NCI-H1436 (cell line): Measurements from ENCODE around the gene FLNB.

Experiments
- DNase-seq: peaks from one replicate; lab custom pipeline; 2025; lab: John Stamatoyannopoulos, UW

Gene FLNB

DNA sequence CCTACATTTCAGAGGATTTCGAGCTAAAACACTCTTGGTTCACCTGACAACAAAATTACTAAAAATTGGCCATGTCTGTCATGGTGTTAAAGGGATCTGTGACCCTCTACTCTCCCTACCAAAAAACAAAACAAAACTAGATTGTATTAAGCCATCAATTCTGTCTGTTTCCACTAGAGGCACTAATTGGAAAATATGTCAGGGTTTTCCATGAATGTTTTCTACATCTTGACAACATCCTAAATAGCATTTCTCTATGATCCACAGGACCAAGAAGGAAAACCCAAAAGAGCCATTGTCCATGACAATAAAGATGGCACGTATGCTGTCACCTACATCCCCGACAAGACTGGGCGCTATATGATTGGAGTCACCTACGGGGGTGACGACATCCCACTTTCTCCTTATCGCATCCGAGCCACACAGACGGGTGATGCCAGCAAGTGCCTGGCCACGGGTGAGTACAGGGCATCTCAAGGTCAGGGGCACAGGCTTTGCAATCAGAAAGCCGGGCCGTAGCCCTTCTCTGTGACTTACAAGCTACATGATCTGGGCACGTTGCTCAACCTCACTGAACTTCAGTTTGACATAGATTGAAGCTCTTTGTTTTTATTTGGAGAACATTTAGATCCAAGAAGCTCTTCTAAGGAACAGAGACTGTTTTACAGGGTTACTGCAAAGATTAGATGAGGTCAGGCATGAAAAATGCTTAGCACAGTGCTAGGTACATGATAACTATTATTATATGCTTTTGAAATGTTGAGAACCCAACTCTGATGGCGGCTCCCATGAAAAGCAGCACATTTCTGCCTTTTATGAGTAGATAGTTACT is 127.7 kb downstream of the FLNB start:
- DNase-seq, result no peak

DNA sequence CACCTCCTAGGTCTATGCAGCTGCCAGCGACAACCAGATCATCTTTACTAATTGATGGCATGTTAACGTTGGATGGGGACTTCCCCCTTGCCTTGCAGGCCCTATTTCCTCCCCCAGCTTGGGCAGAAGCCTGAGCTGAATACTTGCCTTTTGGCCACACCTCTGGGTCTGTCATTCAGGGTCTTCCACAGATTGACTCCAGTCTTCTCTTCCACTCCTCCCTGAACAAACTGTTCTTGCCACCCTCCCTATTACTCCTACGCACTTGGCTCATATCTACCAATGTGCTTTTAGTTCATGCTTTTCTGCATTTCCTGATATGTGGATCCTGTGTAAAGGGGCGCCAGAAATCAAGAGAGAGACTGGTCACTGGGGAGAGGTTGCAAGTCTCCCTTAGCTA is 129.1 kb downstream of the FLNB start:
- DNase-seq, result no peak

DNA sequence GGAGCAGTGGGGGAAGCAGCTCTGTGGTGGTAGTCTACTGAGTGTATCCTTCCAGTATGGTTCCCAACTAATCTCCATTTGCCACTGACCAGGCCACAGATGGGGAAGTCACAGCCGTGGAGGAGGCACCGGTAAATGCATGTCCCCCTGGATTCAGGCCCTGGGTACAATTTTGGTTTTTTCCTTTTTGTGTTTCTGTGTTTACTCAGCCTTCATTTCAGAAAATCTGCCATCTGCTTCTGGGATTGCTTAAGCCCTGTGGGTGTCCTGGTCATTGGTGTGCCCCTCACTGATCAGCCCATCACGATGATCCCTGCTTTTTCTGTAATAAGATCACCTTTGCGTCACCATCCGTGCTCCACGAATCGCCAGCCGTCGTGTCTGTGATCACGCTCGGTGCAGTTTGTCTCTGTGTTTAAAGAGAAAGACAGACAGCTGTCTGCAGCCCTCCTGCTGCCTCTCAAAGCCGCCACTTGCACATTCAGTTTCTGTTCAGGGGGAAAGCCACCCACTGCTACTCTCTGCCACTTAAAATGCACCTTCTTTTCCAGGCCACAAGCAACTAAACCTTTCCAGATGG is 133.6 kb downstream of the FLNB start:
- DNase-seq, result no peak

DNA sequence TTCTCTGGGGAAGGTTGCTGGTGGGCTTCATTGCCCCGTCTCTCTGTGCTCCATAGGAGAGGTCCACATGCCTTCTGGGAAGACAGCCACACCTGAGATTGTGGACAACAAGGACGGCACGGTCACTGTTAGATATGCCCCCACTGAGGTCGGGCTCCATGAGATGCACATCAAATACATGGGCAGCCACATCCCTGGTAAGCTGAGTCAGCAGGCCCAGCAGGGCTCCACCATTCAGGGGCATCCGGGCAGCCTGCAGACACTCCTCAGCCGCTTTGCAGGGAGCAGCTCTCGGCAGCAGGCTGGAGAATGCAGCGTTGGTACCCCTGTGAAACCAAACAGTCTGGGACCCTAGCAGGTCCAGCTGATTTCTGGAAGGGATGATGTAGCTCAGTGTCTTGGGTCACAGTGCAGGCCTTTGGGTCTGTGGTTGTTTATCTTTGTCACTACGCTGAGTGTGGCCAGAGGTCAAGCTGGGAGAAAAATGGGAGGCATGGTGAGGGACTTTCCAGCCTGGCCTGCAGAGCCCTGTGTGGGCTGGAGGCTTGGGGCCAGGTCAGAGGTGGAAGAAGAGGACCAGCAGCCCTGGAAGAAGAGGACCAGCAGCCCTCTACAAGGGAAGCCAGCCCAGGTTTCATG is 135.3 kb downstream of the FLNB start:
- DNase-seq, result no peak

DNA sequence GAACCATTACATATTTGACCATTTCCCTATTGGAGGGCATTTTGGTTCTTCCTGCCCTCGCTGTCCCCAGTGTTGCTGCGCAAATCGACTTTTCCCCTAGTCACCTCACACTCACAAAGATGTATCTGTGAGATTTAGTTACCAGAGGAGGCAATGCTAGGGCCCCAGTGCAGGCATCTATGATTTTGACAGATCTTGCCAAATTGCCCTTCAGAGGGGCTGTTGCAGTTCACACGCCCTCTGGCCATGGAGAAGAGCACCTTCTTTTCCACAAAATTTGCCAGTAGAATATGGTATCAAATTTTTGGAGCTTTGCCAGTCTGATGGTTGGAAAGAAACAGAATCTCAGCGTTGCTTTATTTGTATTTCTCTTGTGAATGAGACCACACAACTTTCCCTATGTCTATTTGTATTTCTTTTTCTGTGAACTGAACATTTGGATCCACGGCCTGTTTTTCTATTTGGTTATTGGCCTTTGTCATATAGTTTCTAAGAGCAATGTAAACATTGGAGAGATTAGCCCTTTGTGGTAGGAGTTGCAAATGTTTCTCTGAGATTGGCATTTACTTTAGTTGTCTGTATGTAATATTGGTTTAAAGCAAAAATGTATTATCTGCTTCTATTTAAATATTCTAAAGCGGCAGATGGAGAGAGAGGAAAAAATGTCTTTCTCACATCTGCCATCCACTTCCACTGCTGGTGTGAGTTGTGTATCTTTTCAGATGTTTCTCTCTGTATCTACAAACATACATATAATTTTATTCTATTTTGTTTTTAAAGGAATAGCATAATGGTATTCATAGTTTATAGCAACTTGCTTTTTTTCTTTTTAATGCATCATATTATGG is 136.5 kb downstream of the FLNB start:
- no peak for DNase-seq

DNA sequence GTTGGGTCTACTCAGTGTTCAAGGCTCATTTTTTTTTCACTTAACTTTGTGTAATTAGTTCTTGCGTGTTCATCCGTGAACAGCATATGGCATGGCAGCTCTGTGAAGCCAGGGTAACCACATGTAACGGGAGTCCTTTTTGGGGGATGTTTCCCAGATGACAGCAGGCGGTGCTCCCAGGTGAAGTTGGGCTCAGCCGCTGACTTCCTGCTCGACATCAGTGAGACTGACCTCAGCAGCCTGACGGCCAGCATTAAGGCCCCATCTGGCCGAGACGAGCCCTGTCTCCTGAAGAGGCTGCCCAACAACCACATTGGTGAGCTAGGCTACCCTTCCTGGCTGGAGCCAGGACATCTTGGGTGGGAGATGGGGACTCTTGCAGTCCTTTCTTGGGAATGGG is 139.8 kb downstream of the FLNB start:
- DNase-seq, result no peak

DNA sequence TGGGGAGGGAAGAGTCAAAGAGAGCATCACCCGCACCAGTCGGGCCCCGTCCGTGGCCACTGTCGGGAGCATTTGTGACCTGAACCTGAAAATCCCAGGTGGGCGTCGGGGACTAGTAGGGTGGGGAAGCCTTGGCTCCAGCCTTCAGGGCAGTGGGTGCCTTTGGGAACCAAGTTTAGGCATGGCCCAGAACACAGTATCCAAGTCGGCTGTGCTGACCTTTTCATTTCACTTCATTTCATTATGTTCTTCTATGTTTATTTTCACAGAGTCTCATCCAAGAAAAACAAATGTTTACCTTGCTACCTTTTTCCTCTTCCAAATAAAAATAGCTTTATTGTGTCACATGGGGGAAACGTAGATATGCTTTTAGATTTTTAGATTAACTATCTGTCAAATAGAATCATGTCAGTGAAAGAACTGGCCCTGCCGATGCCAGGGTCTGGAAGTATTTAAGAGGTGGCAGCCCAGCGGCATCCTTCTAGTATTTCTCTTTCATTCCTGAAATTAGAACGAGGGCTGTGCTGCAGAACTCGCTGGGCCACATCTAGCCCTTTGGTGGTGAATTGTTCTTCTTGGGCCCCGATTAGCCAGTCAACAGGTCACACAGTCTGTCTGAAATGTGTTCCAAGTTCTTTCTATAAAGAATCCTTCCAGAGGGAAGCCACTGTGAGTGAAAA is 142.0 kb downstream of the FLNB start:
- no peak for DNase-seq

DNA sequence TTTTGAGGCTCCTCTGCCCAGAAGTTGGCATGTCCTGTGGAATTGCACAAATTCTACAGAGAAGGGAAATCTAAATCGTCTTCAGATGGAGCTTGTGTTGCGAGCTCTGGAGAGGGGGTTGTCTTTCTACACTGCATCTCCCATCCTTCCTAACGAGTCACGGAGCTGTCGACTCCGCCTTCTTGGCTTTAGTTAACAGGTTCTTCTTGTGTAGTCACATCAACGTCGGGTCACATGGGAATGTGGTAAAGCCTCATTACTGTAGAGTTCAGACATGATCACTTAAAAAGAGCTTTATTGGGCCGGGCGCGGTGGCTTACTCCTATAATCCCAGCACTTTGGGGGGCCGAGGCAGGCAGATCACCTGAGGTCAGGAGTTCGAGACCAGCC is 142.6 kb downstream of the FLNB start:
- DNase-seq, result no peak

DNA sequence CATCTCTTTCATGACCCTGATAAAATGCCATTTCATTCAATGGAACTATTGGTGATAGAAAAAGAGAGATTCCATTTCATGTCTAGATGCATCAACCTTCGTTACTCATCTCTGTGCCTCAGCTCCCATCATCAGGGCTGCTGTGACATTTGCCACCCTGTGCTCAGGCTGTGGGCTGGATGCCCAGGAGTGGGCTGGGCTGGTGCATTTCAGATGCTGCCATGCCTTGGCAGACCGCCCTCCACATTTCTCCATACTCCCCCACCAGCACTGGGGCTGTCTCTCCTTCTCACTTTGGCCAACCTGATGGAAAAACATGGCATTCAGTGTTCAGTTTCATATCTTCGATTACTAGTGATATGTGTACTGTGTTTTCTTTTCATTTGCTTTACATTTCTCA is 143.4 kb downstream of the FLNB start:
- no peak for DNase-seq

DNA sequence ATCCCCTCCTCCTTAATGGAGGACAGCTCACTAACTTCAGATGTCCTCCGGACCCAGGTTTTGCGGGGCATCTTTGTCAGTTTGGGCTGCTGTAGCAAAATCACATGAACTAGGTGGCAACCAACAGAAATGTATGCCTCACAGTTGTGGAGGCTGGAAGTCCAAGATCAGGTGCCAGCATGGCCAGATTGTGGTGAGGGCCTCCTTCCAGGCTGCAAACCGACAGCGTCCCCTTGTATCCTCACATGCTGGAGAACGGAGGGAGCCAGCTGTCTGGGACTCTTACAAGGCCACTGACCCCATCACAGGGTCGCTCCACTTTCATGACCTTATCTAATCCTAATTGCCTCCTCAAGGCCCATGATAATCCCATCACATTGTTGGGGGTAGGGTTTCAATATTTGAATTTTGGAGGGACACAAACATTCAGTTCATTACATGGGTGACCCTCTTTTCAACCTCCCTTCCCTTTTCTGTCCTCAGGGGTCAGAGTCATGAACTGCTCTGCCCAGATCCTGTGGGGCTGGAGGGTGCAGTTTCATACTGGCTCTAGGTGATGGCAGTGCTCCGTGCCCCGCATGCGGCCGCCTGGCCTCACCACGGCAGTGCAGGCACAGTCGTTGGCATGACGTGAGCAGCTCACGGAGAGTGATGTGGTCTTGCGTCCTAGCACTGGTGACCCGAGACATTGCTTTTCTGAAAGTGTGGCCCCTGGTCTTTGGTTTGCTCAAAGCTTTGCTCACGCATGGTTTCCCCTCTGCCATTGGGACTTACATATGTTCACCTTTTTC is 144.2 kb downstream of the FLNB start:
- no peak for DNase-seq

DNA sequence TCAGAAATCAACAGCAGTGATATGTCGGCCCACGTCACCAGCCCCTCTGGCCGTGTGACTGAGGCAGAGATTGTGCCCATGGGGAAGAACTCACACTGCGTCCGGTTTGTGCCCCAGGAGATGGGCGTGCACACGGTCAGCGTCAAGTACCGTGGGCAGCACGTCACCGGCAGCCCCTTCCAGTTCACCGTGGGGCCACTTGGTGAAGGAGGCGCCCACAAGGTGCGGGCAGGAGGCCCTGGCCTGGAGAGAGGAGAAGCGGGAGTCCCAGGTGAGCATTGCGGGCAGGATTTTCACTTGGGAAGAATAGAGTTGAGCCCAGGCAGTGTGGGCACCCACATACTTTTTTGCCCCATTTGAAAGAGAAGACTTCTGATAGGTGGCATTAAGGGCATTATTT is 145.1 kb downstream of the FLNB start:
- no peak for DNase-seq

DNA sequence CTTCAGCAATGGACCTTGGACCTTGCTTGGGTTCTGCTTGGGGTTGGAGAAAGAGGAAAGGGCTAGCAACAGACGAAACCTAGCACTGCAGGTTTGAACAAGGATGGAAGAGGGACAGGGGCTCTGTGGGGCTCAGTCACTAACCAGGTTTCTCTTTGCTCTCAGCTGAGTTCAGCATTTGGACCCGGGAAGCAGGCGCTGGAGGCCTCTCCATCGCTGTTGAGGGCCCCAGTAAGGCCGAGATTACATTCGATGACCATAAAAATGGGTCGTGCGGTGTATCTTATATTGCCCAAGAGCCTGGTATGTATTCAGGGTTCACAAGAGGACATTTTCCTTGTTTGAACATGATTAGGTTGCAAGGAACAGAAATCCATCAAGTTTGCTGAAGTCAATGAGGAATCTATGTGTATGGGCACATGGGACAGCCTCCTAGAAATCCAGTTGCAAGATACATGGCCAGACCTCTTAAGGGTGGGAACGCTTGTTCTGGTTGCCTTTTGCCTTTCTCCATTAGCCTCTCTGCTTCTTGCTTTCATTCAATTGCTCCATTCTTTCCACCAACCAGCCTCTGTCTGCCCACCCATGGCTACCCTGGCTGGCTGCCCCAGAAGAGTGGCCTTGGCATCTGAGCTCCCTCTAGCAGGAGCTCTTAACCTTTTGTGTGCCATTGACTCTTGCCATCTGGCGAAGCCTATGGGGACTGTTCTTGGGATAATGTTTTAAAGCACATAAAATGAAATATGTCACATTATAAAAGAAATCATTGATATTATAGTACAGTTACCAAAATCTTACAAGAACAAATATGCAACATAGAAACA is 146.6 kb downstream of the FLNB start:
- no peak for DNase-seq

DNA sequence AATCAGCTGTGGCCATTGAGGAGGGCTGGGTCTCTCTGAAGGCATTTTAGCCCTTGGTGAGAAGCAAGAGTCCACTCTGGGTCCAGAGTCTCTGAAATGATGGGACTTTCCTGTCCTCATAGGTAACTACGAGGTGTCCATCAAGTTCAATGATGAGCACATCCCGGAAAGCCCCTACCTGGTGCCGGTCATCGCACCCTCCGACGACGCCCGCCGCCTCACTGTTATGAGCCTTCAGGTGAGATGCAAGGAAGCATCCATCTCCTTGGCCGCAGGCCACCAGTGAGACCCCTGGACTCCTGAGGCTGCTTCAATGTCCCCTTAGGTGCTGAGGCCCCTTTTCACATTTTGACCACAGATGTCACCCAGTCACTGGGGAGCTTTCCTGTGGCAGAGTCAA is 147.6 kb downstream of the FLNB start:
- no peak for DNase-seq

DNA sequence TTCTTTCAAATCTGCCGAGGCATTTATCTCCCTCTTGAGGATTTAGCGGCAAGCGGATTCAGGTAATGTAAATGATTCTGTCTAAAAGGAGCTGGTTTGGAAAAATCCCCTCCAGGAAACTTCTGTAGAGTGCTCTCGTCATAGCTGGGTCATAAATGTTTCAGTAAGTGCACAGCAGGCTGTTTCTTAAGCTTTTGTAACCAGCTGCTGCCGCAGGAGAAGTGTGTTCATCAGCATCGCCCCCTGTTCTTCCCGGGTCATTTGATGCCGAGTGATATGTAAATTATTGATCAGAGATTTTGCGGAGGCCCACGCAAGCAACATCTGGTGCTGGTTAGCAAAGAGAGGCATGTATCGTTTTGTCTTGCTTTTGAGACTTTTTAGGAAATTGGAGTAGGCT is 149.5 kb downstream of the FLNB start:
- DNase-seq, result no peak

DNA sequence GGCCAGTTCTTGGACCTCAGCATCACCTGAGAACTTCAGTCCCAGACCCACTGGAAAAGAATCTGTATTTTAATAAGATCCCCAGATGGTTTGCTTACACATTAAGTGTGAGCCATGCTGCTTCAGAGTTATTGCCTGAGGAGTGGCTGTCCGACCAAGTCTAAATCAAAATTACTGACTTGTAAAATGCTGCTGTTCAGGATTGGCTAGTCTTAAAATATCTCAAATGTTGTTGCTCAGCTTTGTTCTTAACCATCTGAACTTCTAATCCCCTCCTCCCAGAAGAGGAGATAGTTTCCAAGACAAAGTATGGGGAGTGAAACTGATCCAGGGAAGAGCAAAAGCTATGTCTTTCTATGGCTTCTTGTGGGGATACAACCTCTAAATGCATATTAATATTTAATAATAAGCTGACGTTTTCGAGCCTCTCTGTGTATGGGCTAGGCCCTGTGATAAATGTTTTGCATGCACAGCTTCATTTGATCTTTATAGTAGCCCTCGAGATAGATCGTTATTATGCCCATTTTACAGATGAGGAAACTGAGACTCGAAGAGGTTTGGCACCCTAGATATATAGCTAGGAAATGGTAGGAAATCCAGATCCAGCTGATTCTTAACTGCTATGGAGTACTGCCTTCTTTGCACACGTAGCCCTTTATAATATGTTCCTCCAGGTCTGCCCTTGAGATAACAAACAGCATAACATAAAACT is 150.4 kb downstream of the FLNB start:
- no peak for DNase-seq

DNA sequence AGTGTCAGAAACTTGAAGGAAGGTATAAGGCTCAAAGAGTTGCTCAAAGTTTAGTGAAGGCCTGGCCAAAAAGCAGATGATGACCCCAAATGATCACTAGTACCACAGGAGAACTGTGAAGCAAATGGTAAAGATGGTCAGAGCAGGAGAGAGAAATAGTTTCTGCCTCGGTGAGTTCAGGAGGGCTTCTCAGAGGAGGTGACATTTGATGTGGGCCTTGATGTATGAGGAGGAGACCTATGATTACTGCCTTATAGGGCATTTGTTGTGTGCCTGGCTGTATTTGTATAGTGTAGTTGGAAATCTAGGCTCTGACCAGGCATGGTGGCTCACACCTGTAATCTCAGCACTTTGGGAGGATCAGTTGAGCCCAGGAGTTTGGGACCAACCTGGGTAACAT is 152.2 kb downstream of the FLNB start:
- DNase-seq, result no peak

DNA sequence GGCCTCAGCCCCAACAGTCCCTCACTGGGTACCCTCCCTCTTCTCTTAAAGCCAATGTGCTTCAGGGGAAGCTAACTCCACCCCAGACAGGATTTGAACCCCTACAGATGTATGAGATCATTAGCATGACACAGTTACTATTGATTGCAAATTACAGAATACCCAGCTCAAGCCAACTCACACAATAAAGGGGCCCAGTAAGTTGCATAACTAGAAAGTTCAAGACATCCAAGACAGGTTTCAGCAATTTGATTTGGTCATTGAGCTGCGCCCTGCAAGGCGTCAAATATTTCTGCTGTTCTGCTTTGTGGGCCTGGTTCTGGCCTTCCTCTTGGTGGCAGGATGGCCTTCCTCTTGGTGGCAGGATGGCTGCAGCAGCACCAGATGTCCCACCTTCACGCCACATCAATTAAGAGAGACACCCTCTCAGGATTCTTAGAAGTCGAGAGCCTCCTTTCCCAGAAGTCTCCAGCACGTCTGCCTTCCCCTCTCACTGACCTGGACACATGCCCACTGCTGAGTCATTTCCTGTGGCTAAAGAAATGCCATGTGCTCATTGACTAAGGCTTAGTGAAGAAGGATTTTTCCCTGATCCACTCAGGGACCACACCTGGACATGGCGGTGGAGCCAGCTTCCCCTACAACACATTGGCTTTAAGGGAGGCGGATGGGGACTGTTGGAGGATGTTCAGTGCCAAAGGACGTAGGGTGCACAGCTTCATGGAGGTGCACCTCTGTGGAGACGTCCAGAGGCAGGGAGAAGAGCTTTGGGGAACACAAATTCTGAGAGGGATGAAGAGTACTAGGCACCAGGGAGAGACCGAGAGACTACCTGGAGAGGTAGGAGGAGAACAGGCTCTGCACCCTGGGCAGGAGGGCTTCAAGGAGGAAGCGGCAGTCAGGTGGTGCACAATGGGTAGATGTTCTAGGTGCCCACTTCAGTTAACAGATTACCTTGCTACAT is 153.5 kb downstream of the FLNB start:
- DNase-seq, result no peak

DNA sequence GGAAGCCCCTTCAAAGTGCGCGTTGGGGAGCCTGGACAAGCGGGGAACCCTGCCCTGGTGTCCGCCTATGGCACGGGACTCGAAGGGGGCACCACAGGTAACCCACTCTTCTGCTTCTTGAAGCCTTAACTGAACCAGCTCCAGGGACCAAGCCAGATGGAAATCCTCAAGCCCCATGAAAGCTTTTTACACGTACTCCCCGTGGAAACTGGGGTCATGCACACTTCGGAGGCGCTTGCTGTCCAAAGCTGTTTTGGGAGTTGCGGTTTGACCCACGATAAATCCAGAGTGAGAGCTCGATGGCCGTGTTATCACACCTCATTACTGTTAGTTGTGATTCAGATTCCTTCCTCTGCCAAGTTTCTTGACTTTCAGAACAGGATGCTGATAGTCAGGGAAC is 155.0 kb downstream of the FLNB start:
- no peak for DNase-seq
